ENCODE measurements around the gene NOL9.
"Not testable (repeated sequence)": the region's sequence is repeated elsewhere in the genome, so short reads cannot be mapped to it uniquely, and the experiment has no call there.

NOL9 gene

DNA sequence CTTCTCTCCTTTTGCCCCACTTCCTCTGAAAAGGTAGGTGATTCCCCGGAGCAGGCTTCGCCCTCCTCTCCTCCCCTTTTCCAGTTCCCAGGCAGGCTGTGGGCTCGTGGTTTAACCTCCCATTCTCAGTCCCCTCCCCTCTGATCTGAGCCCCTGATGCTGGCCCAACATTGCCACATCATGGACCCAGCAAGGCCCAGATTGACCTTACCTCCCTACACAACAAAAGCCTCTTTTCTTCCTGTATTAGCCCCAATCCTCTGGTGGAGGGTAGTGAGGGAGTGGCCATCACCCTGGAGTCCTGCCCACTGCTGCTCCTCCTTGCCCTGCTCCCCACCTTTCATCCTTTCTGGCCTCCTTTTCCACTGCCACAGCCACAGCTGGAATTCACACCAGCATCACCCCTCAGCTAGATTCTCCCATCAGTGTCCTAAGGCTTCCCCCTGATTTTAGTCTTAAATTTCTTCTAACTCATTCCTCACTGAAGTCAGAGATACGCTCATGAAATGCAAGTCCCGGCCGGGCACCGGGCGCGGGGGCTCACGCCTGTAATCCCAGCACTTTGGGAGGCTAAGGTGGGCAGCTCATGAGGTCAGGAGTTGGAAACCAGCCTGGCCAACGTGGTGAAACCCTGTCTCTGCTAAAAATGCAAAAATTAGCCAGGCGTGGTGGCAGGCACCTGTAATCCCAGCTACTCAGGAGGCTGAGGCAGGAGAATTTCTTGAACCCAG is 18.5 kb upstream of the NOL9 start:
- no peak for DNase-seq (ENCODE audit: low read depth in 2 of 2)

DNA sequence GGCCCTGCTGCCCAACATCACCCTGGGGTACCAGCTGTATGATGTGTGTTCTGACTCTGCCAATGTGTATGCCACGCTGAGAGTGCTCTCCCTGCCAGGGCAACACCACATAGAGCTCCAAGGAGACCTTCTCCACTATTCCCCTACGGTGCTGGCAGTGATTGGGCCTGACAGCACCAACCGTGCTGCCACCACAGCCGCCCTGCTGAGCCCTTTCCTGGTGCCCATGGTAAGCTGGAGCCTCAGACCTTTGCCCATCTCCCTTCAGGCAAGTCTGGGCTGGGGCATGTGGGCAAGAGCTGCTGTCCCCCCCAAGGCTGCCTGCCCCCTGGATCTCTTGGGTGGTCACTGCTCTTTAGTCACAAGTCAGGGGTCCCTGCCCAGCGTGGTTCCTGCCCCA is 16.7 kb upstream of the NOL9 start:
- no peak for DNase-seq (ENCODE audit: low read depth in 2 of 2)

DNA sequence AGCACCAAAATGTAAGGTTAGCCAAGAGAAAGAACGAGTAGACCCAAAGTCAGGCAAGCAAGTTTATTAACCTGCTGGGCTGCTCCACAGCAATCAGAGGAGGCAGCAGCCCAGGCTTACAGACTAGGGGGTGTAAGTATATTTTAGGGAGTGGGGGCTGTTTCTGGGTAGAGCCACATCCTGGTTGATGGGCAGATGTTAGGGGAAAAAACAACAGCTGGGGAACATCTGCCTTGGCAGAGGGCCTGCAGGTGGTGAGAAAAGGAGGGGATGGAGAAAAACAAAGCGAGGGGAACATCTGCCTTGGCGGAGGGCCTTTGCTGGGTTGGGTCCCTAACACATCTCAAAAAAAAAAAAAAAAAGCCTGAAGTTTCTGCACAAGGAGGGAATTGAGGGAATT is 15.8 kb upstream of the NOL9 start:
- no peak for DNase-seq (ENCODE audit: low read depth in 2 of 2)

DNA sequence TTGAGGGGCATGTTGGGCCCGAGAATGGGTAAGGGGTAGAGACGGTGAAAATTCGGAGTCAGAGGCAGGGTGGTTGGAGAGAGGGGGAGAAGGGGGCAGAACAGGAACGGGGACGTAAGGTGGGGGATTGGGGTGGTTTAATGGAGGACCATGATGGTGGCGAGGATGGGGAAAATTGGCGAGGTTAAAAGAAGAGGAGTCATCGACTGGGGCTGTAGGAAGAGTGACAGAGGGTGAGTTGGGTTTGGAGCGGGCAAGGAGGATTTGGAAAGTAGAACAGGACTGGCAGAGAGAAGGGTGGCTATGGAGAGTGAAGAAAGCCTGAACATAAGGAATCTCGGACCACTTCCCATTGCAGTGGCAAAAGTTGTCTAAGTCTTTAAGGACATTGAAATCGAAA is 14.7 kb upstream of the NOL9 start:
- no peak for DNase-seq (ENCODE audit: low read depth in 2 of 2)

DNA sequence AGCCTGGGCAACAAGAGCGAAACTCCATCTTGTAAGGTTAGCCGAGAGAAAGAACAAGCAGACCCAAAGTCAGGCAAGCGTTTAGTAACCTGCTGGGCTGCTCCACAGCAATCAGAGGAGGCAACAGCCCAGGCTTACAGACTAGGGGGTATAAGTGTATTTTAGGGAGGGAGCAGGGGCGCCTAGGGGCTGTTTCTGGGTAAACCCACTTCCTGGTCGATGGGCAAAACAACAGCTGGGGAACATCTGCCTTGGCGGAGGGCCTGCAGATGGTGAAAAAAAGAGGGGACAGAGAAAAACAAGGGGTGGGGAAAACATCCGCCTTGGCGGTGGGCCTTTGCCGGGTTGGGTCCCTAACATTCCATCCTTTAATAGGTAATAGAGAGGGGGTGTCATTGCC is 6.0 kb upstream of the NOL9 start:
- no peak for DNase-seq (ENCODE audit: low read depth in 2 of 2)

DNA sequence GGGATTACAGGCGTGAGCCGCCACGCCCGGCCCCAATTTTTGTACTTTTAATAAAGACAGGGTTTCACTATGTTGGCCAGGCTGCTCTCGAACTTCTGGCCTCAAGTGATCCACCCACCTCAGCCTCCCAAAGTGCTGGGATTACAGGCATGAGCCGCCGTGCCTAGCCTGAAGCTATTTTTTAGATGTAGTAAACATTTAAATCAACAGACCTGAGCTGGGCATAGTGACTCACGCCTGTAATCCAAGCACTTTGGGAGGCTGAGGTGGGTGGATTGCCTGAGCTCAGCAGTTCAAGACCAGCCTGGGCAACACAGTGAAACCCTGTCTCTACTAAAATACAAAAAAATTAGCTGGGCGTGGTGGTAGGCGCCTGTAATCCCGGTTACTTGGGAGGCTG is 4.8 kb upstream of the NOL9 start:
- DNase-seq (ENCODE audit: low read depth in 2 of 2), result not testable (repeated sequence)

DNA sequence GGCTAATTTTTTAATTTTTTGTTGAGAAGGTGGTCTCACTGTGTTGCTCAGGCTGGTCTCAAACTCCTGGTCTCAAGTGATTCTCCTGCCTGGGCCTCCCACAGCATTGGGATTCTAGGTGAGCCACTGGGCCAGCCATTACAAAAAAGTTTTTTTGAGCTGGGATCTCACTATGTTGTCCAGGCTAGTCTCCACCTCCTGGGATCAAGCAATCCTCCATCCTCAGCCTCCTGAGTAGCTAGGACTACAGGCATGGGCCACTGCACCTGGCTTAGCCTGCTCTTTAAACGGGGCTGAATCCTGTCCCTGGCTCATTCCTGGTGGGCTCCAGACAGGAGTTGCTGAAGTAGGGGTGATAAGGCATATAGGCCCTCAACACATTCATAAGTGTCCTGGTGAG is 3.3 kb upstream of the NOL9 start:
- no peak for DNase-seq (ENCODE audit: low read depth in 2 of 2)

DNA sequence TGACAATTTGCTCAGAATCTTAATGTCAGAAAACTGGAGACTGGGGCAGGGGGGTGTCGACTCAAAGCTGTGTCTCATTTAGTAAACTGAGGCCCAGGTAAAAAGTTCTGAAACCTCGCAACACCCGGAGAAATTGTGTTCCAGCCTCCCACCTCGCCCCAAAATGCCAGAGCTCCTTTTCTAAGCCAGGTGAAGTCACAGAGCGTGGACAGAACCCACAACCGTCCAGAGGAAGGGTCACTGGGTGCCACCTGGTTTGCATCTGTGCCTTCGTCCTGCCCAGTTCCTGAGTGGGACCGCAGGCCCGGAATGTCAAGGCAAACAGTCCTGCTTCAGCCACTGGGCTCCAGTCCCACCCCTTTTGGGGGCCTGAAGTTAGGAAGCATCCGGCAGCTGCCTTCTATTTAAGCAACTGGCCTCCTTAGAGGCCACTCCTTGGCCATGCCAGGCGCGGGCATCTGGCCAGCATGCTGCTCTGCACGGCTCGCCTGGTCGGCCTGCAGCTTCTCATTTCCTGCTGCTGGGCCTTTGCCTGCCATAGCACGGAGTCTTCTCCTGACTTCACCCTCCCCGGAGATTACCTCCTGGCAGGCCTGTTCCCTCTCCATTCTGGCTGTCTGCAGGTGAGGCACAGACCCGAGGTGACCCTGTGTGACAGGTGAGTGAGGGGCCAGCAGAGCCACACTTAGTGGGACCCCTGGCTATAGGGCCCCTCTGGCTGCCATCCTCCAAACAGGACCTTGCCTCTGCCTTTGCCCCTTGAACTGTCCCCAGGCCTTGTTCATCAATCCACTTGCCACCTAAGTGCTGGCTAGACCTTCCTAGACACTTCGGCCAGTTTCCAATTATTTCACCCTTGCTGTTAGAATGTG is 830 bp upstream of the NOL9 start, which contains the start of gene TAS1R1:
TSS of gene TAS1R1 (plus strand) at position 401 of the 872 bp plus-strand sequence. CDS start at position 468, 67 bp downstream.
- no peak for DNase-seq (ENCODE audit: low read depth in 2 of 2)

DNA sequence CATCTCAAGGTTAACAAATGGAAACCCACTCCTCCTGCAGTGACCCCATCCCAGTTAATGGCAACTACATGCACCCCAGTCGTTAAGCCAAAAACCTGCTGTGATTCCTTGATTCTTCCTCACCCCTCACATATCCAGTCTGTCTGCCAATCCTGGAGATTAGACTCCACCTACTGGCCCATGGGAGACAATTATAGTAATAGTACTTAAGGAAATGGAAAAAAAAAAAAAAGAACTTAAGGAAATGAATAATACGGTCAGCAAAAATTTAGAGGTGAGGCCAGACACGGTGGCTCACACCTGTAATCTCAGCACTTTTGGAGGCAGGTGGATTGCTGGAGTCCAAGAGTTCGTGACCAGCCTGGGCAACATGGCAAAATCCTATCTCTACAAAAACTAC is 7.0 kb downstream of the NOL9 start:
- no peak for DNase-seq (ENCODE audit: low read depth in 2 of 2)

DNA sequence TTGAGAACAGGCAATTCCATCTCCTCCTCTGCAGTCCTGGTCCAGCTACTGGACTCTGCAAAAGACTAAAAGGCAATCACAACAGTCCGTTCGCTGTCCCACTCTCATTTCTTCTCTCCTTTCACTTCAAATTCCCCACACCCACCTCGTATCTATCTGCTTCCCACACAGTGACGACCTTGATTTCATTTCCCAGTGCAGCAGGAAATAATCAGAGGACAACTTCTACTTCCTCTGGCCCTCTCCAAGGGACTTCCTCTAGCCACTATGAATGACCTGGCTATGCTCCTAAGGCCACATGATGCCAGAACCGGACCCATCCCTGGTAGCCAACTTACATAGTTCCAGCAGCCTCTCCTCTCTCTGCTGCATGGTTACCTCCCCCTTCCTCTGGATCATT is 8.0 kb downstream of the NOL9 start:
- DNase-seq (ENCODE audit: low read depth in 2 of 2), result no peak

DNA sequence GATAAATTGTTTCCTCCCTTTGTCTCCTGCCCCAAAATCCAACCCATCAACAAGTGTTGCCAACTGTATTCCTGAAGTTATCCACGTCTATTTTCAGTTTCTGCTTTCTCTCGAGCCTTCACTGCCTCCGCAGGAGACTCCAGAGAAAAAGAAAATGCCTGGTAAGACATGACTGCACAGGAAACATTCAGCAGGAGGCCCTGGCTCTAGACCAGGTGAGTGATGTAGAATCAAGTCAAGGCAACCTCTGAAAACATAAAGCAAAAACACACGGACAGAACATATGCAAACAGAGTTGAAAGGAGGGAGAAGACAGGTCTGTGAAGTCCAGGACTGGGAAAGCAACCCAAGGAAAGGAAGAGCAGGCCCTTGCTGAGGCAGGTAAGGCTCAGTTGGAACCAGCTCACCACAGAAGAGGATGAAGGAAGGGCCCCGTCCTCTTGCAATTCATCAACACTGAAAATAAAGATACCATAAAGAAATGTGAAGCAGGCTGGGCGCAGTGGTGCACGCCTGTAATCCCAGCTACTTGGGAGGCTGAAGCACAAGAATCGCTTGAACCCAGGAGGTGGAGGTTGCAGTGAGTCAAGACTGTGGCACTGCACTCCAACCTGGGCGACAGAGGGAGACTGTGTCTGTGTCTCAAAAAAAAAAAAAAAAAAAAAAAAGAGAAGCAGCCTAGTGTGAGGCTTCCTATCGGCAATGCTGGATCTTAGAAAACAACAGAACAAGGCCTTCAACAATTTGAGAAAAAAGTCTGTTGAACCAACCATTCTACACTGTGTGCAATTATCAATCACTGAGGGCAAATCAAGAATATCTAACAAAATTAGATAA is 8.8 kb downstream of the NOL9 start:
- DNase-seq (ENCODE audit: low read depth in 2 of 2), result no peak

DNA sequence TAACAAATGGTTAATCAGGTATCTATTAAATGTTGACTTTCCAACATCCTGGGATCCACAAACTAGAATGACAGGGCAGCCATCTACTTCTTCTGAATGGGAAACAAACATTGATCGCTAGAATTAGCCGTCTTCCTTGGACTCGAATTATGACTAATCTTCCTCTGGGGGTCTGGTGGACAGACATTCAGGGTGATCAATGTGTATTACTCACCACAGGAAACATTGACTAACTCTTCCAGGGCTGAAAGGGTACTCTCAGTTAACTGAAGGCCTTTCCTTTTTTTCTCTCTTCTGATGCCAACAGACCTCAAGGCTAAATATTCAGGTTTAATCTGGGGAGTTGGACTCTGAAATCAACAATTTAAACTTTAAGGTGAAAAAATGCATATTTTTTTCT is 9.5 kb downstream of the NOL9 start:
- no peak for DNase-seq (ENCODE audit: low read depth in 2 of 2)

DNA sequence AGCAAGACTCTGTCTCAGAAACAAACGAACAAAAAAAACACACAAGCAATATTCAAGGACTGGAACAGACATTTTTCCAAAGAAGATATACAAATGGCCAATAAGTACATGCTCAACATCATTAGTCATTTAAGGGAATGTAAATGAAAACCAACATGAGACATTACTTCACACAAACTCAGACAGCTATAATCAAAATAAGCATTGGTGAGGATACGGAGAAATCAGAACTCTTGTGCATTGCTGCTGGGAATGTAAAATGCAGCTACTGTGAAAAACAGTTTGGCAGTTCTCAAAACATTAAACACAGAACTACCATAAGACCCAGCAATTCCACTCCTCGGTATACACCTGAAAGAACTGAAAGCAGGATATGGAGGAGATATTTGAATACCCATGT is 15.4 kb downstream of the NOL9 start:
- DNase-seq (ENCODE audit: low read depth in 2 of 2), result no peak

DNA sequence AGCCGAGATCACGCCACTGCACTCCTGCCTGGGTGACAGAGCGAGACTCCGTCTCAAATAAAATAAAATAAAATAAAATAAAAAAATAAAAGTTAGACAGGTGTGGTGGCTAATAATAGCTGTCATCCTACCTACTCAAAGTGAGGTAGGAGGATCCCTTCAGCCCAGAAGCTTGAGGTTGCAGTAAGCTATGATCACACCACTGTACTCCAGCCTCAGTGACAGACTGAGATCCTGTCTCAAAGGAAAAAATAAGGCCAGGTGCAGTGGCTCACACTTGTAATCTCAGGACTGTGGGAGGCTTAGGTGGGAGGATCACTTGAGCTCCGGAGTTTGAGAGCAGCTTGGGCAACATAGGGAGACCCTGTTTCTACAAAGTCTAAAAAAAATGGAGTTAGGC is 18.0 kb downstream of the NOL9 start:
- DNase-seq (ENCODE audit: low read depth in 2 of 2), result no peak

DNA sequence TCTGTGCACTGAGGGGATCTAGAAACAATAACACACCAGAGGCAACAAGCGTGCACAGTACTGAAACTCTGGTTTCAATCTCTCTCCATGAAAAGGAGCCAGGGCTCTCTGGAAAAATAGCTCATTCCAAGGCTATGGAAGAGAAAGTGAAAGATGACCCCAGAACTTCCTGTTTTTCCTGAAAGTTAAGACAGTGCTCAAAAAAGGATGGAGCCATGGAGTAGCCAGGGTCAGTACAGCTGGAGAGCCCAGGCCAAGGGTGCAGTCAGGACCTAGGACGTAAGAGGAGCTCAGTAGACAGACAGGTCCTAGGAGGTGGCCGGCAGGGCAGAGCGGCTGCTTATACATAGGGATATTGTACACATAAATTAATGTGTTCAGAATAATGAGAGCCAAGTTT is 19.1 kb downstream of the NOL9 start:
- no peak for DNase-seq (ENCODE audit: low read depth in 2 of 2)

DNA sequence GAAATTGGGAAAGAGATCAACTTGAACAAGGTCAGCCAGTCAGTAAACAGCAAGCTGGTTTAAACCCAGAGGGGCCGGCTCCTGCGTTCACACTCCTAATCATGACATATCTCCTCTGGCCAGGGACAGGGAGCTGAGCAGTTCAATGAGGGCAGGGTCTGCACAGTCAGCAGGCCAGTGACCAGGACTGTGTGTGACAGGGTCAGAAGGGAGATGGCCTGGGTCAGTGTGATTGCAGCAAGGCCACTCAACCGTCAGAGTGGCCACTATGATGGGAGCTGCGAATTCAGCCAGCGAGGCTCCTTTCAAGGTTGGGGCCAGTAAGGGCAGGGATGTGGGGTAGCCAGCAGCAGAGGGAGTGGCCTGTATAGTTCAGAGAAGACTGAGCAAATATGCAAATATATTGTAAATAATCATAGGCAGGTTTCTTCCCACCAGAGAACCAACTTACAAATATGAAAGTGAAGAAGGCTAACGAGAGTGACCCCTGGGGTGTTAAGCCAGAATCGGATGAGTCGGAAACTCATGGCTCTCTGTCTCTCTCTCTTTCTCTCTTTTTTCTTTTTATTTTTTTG is 20.0 kb downstream of the NOL9 start:
- DNase-seq (ENCODE audit: low read depth in 2 of 2), result no peak

DNA sequence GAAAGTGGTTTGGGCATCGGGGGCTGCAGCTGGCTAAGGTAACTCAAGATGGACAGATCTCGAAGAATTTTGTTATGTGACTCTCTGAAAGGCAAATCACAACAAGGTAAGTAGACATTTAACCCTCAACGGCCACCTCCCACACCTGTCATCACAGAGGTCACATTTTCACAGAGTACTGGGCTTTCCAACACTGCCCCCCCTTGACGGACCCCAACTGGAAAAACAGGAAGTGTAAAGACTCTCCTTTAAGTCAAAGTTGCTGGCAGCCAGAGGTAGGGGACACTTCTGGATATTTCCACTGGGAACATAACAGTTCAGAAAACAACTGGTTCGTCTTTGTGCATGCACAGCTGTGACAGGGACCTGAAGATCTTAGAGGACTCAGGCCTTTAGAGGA is 22.3 kb downstream of the NOL9 start:
- no peak for DNase-seq (ENCODE audit: low read depth in 2 of 2)

DNA sequence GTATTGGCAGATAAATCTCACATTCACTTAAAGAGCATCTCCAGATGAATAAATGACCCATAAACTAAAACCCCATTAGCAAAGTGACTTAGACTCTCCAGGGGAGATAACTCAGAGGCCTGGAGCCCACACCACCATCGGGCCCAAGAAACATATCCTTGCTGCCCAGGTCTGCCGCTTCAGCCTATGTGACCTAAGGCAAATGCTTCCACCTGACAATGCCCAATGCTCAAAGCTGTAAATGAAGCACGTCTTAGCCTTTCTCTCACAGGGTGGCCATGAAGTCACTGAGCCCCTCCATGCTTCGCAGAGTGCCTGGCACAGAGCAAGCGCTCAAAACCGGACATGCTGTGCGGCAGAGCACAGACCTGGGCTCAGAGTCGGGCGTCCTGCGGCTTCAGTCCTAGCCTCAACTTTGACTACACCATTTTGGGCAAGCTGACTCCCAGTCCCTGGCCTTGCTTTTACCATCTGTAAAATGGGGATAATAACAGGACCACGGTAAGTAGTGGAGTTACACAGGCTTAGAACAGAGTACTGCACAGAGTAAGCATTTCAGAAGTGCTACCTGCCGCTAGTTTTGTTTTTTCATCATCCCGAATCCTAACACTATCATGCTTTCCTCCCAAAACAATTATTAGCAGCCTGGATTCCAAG is 23.7 kb downstream of the NOL9 start:
- DNase-seq (ENCODE audit: low read depth in 2 of 2), result no peak

DNA sequence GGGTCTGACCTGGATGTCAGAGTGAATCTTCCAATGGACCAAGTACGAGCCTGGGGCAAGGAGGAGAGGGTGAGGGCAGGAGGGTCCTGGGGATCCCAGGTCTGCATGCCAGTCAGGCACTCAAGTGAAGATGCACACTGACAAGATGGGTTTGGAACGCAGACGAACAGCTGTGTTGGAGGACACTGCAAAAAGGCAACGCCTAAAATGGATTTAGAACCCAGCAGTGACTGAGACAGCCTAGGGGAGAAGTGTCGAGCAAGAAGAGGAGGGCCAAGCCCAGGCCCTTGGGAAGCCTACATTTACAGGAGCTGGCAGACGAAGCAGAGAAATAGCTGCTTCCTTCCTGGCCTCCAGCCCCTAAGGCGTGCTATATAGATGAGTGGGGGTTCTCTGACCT is 25.8 kb downstream of the NOL9 start:
- no peak for DNase-seq (ENCODE audit: low read depth in 2 of 2)

DNA sequence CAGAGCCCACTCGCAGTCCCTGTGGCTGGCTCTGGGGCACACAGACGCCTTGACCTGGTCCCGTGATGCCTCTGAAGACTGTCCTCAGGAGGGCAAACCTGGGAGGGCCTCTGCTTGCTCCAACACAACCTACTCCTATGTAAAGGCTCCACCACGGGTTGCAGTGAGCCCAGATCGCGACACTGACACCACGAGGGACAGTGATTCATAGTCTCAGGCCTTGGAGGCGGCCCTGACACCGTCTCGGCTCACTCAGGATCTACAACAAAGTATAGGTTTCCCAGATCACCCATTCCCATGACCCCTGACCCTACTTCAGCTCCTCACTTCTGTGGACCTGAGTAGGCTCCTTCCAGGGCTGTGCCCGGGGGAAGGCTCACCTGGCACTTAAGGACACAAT is 28.0 kb downstream of the NOL9 start:
- no peak for DNase-seq (ENCODE audit: low read depth in 2 of 2)

DNA sequence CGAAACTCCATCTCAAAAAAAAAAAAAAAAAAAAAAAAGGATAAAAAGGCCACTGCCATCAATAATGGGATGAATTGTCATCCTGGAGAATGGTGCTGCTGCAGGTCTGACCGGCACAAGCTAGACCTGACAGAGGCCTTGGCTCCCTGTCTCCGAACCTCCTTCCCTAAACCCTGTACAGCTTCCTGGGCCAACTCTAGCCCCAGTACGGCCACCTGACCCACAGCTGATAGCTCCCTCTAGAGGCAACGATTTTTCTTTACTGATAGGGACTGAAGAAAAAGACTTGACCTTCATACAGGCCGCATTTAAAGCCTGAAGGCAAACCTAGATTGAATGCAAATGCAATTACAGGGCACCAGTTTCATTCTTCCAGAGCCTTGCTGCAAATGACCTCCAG is 30.7 kb downstream of the NOL9 start:
- no peak for DNase-seq (ENCODE audit: low read depth in 2 of 2)
